GM18870 (cell line): Measurements from ENCODE around the gene TNS1.

Experiments
- ATAC-seq: cut with Tn5 transposase; IDR thresholded peaks from one replicate; pipeline ENCODE4 v1.9.1; 2021; ENCODE audit warnings: moderate library complexity; ENCODE audit not compliant: unreplicated experiment

Gene TNS1

GRCh38 chr2:217916504-217917254, 86.1 kb downstream of the TNS1 start:
- no peak for ATAC-seq

GRCh38 chr2:217915706-217916105, 87.1 kb downstream of the TNS1 start:
- no peak for ATAC-seq

DNA sequence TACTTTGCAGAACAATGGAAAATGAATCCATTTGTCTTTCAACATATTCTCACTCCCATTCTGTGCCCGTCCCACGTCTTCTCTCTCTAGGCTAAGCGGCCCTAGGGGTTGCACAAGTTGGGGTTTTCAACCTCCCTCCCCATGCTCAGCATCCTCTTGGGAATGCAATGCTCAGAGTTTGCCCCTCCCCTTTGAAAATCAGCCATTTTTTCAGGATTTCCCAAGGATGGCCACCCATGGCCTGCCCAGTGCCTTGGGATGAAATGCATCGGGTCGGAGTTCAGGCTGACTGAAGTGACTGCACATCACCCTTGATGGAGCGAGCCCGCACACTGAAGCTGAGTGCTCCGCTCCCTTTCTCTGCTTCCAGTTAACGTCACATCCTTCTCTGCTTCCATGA, 87.9 kb downstream of the TNS1 start:
- ATAC-seq = no peak

GRCh38 chr2:217914078-217914477, 88.7 kb downstream of the TNS1 start:
- no peak for ATAC-seq

DNA sequence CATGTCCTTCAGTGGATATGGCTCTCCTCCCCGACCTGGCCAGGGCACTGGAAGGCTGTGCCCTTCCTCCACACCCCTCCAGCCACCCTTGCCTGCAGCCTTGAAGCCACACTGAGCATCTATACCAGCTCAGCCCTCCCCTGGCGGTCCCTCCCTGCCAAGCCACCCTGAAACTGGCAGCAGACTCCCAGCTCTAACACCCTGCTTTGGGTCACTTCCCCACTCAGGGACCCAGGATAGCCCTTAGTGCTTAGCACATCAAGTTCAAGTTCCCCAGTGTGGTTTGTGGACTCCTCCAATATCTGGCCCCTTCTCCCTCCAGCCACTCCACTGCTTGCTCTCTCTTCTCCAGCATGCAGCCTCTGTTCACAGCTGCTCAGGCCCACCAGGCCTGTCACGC, 89.4 kb downstream of the TNS1 start:
- no peak for ATAC-seq

GRCh38 chr2:217912098-217913024, 90.4 kb downstream of the TNS1 start:
- ATAC-seq = no peak

- ATAC-seq = no peak
Measured at GRCh38 chr2:217911283-217912097, 91.3 kb downstream of the TNS1 start.

DNA sequence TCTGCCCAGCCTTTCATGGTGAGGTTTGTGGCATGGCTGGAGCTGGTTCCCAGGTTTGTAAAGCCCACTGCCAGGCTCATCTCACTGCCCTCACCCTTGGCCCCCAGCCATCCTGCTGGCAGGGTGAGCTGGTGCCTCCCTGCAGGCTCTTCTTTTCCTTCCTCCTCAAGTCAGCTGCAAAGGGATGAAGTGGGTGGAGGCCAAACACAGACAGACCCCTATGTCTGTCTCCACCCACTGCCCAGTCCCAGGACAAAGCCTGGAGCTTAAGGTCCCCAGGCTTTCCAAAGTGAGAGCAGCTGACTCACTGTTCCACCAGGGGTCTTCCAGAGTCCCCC, 92.0 kb downstream of the TNS1 start:
- no peak for ATAC-seq

DNA sequence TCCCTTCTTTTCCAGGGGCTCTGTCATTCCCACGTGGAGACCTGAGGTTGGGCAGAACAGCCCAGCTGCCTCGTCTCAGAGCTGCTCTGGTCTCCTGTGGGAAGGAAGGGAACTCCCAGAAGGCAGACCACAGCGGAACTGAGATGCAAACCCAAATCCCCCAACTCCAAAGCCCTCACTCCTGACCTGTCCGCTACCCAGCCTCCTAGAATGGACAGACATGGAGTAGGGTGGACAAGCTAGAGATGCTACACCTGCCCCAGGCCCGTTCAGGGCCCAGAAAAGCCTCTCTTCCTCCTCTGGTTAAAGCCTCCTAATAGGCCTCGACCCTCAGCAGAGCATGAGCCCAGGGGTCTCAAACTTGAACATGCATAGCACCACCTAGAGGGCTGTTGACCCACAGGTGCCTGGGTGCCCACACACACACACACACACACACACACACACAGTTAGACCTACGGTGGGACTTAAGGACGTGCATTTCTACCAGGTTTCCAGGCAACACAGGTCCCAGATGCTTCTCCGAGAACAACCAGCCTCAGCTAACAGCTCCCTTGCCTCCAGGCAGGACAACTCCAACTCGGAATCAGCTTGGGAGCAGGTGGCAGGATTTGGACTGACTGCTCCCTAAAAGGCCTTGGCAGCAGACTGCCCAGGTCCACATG, 93.5 kb downstream of the TNS1 start:
- no peak for ATAC-seq

GRCh38 chr2:217908544-217908943, 94.3 kb downstream of the TNS1 start:
- ATAC-seq = no peak

DNA sequence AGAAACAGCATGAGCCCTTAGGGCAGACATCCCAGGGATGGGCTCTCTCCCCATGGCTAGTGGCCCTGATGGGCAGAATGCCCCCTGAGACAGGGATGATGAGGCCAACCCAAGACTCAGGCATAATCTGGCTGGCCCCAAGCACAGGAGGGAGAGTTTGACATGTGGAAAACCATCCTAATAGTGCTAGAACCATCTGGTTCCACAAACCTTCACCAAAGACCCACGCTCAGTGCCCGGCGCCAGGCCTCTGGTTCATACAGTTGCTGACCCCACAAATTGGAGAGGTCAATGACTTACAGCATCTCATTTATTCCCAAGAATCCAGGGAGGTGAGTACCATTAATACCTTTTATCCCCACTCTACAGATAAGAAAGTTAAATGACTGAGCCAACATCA, 95.5 kb downstream of the TNS1 start:
- ATAC-seq = no peak

- ATAC-seq = no peak
Measured at GRCh38 chr2:217906798-217907197, 96.0 kb downstream of the TNS1 start.

DNA sequence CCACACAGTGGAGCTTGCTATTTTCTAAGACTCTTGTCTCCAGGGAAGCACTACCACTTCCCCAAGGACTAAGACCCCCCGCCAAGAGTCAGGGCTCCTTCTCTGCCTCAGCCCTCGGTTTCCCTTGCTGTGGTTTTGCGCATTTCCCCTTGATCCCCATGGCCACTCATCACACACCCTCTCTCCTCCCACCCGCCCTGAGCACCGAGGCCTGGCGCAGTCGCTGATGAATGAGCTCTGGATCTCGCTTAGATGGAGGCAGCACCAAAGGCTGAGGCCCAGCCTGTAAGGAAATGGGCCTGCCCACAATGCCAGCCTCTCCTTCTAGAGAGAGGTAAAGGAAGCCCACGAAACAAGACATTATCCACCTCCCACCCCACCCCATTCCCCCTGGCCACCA, 96.9 kb downstream of the TNS1 start:
- no peak for ATAC-seq

- ATAC-seq = no peak
Measured at GRCh38 chr2:217905395-217905794, 97.4 kb downstream of the TNS1 start.

DNA sequence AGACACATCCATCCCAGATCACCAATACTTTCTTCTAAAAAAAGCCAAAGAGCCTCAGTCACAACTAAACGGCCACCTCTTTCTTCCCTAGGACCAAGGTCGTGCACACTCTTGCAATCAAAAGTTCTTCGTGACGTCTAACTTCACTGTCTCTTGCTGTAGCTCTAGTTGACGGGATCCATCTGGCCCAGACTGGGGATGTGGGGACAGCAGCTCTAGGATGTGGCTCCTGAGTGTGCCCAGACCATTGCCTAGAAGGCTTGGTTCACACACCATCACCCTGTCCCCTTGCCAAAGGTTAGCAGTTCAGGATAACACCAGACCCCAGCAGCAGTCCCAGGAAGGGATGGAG, 98.2 kb downstream of the TNS1 start:
- ATAC-seq = no peak

DNA sequence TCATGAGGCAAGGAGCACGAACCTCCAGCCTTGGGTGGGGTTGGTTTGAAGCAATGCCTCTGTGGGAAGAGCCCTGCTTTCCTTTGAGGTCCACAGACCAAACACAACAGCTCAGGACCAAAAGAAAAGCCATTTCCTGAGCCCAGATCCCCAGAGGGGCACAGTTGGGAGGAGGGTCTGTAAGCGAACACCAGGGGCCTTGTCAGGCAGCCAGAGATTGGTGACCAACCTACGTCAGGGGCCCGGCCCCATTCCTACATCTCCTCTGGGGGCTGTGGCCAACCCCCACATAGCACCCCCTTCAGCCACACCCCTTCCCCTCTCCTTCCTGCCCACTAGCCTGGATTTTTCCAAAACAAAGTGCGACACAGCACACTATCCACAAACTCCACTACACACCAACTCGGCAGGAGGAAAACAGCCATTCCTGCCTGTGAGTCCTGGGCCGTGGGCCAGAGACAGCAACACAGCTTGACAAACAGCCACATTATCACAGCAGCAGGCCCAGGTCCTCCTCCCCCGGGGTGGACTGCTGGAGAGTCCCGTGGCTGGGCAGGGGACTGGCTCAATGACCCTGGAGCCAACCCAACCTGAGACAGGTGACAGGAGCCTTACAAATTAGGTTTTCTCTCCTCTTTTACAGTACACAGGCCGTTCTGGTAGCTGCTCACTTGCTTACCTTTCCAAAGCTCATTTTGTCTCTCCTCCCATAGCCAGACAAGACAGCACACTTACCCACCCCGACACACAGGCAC, 98.8 kb downstream of the TNS1 start:
- ATAC-seq = no peak

DNA sequence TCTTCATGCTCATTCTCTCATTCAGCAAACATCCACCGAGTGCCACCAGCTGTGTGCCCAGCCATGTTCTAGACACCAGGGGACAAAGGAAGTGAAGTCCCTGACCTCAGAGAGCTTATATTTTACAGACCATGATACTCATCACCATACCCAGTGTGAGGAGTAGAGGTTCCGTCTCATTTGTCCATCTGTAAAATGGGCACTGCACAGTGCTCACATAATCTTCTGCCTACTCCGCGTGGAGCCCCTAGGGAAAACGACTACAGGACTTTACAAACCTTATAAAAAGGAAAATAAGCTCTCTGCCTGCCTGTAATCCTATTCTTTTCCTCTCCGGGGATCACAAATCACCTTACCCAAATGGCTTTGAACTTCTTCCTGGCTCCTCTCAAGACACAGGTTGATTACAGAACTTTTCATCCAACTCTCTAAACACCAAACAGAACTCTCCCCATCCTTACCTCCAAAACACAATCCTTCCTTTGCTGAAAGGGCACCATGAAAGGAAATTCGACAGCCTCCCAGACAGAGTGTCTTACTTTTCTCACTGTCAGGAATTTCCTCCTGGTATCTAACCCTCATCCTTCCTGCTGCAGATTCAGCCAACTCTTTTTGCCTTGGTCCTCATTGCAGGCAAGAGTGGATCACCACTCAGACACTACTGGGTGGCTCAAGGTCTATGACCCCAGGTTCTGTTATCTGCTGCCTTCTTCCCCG, 99.5 kb downstream of the TNS1 start:
- ATAC-seq = no peak

GRCh38 chr2:217902379-217903141, 100.2 kb downstream of the TNS1 start:
- ATAC-seq = no peak

GRCh38 chr2:217901835-217902378, 100.9 kb downstream of the TNS1 start:
- ATAC-seq = no peak
